ENCODE results near the gene ZNF664. TPM values are rescaled to one million over a fixed set of nuclear protein-coding genes. Genes with fewer than 3 reads are reported as not detected.

ZNF664 gene
- total RNA-seq, 1 experiment from 2014 or later, result 87.6 TPM

DNA sequence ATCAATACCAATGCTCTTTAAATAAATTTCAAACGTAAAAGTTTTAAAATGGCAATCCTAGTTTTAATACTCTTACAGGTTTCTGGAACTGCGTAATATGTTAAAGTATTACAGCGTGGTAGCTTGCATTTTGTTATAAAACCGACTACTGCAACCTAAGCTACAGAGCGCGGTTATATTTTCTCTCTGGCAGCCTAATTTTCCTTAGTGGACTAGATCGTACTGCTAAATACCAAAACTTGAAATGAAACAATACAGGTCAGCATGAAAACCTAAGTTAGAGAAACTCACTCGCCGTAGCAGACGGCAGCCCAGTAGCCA, 1.6 kb upstream of the ZNF664 start:
- Histone ChIP-seq H4K20me1 (ENCODE audit: insufficient read depth) (no peaks in the 10 kb centered on the region; the same call in 1 of the 2 replicates), H3F3A (ENCODE audit: insufficient read depth, low read depth) (peaks cover 9% of the 10 kb centered on the region; the same call in 1 of the 2 replicates), H3K79me2 (ENCODE audit: low read depth) (peaks cover 35% of the 10 kb centered on the region), H3K36me3 (ENCODE audit: low read depth) (0 out of 2 replicates have a peak, but pooled peaks cover 4% of the 10 kb centered on the region), H3K27ac (no peak overlapping the region), H3K27me3 (ENCODE audit: insufficient read depth, low read depth) (no peaks in the 10 kb centered on the region), H3K9me2 (ENCODE audit: insufficient read depth) (no peaks in the 10 kb centered on the region), H2AFZ (peak overlapping the region; percentile 80), H3K4me2 (peak overlapping the region; percentile 76), H3K9me3 (ENCODE audit: insufficient read depth, low read depth) (no peaks in the 10 kb centered on the region), H3K4me1 (replicated peaks; ENCODE audit: insufficient read depth) (peaks cover 20% of the 10 kb centered on the region), H3K4me3 (peak overlapping the region; percentile 85)
- no peak for TF ChIP-seq EZH2 (IDR thresholded peaks at IDR 0.05; ENCODE audit: low read depth)
- TF ChIP-seq, protein P1, sequence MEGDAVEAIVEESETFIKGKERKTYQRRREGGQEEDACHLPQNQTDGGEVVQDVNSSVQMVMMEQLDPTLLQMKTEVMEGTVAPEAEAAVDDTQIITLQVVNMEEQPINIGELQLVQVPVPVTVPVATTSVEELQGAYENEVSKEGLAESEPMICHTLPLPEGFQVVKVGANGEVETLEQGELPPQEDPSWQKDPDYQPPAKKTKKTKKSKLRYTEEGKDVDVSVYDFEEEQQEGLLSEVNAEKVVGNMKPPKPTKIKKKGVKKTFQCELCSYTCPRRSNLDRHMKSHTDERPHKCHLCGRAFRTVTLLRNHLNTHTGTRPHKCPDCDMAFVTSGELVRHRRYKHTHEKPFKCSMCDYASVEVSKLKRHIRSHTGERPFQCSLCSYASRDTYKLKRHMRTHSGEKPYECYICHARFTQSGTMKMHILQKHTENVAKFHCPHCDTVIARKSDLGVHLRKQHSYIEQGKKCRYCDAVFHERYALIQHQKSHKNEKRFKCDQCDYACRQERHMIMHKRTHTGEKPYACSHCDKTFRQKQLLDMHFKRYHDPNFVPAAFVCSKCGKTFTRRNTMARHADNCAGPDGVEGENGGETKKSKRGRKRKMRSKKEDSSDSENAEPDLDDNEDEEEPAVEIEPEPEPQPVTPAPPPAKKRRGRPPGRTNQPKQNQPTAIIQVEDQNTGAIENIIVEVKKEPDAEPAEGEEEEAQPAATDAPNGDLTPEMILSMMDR (conservative IDR thresholded peaks at IDR 0.05), result no peak
- CTCF ChIA-PET, result no interaction called here
- intact Hi-C loops (cut with micrococcal nuclease; ENCODE audit: unreplicated experiment), result loop anchor here (10.0 kb wide), 1 partner anchor 543 kb away; no protein-coding TSS in a partner anchor
- POLR2A ChIA-PET (ENCODE audit: unreplicated experiment), result no interaction called here
- no peak for DNase-seq
- BruUV-seq (replicated peaks), result TSS peak; percentile 47

DNA sequence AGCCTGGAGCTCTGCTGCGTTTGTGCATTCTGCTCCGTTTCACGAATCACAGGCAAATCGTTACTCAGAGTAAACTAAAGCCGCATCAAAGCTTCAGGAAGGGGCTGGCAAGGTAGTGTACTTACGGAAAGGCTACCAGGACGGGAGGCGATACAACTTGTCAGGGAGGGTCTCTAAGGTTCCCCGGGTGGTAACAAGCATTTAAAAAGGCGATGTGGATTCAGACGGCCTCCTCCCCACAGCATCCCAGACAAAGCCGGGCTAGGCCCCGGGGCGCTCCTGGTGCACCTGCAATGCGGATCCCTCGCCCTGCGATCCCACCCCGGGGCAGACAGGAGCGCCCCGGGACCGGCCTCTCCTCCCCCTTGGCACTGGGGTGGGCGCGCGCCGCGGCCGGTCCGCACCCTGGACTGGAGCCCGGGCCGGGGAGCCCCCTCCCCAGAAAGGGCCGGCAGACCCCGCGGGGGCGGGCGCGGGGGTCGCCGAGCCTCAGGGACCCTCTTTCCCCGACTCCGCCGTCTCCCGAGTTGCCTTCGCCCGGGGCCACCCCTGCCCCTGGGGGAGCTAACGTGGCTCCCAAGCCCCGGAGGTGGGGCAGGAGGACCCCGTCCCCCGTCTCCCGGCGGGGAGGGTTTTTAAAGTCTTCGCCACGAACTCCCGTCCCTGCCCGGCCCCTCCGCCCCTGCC, 1.1 kb upstream of the ZNF664 start:
- no peak overlapping the region for H3K27ac ChIP-seq
- no peaks in the 10 kb centered on the region; the same call in 1 of the 2 replicates for H4K20me1 ChIP-seq (ENCODE audit: insufficient read depth)
- TF ChIP-seq EZH2 (IDR thresholded peaks at IDR 0.05; ENCODE audit: low read depth), result no peak
- TF ChIP-seq, protein P1 (conservative IDR thresholded peaks at IDR 0.05), result no peak
- ChIA-PET CTCF (no interaction called here), POLR2A (ENCODE audit: unreplicated experiment) (no interaction called here)
- peak overlapping the region; percentile 85 for H3K4me3 ChIP-seq
- H2AFZ ChIP-seq, result peak overlapping the region; percentile 80
- BruUV-seq (replicated peaks), result no TSS peak
- DNase-seq, result peak in 1 of 2 experiments; percentile 24
- peaks cover 20% of the 10 kb centered on the region for H3K4me1 ChIP-seq (replicated peaks; ENCODE audit: insufficient read depth)
- H3K79me2 ChIP-seq (ENCODE audit: low read depth), result peaks cover 35% of the 10 kb centered on the region
- peak overlapping the region; percentile 76 for H3K4me2 ChIP-seq
- H3F3A ChIP-seq (ENCODE audit: insufficient read depth, low read depth), result peaks cover 9% of the 10 kb centered on the region; the same call in 1 of the 2 replicates
- H3K36me3 ChIP-seq (ENCODE audit: low read depth), result 0 out of 2 replicates have a peak, but pooled peaks cover 4% of the 10 kb centered on the region
- H3K9me3 ChIP-seq (ENCODE audit: insufficient read depth, low read depth), result no peaks in the 10 kb centered on the region
- H3K27me3 ChIP-seq (ENCODE audit: insufficient read depth, low read depth), result no peaks in the 10 kb centered on the region
- H3K9me2 ChIP-seq (ENCODE audit: insufficient read depth), result no peaks in the 10 kb centered on the region
- intact Hi-C loops (cut with micrococcal nuclease; ENCODE audit: unreplicated experiment), result loop anchor here (2.0 to 10.0 kb wide), 2 partner anchors 67 to 543 kb away; no protein-coding TSS in a partner anchor

DNA sequence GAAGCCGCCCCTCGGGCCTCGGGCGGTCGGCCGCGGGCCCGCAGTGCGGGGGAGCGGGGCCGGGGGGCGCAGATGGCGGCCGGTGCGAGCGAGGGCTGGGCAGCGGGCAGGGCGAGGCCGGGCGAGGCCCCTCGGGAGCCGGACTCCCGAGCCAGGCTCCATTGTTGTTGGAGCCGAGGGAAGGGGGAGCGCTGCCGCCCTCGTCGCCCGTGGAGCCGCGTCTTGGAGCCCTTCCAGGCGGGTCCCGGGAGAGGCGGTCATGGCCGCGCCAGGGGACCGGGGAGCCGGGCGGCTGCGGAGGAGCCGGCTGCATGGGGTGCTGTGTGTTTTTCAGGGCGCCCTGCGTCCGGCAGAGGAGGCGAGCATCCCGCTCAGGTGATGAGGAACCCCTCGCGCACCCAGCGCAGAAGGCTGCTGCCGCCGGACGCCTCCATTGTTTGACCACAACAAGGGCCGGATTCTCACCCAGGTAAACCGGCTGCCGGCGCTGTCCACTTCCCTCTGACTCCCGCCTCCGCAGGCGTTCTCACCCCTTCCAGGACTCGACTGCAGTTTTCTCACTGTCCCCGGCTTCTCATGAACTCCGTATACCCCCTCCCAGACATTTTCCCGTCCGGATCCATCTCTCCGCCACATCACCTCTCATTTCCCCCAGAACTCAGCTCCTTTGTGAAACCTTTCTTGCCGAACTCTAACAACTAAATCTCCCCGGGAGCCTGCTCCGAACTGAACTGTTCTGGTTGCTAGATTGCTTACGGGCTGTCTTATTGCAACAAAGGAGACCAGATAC, 732 bp downstream of the ZNF664 start:
- POLR2A ChIA-PET (ENCODE audit: unreplicated experiment), result interaction anchor here (0.8 kb wide), 1 partner anchor 72 kb away, joined by 7 read pairs; no protein-coding TSS in a partner anchor
- DNase-seq, result peak; percentile 34 to 43
- CTCF ChIA-PET, result no interaction called here

More for the DNA sequence above, 732 bp downstream of the ZNF664 start:
- Histone ChIP-seq H2AFZ (peak overlapping the region; percentile 77), H3K27ac (no peak overlapping the region), H3K4me2 (peak overlapping the region; percentile 88), H3K9me3 (ENCODE audit: insufficient read depth, low read depth) (no peaks in the 10 kb centered on the region), H3K4me3 (peak overlapping the region; percentile 76), H3K27me3 (ENCODE audit: insufficient read depth, low read depth) (no peaks in the 10 kb centered on the region), H3K79me2 (ENCODE audit: low read depth) (peaks cover 35% of the 10 kb centered on the region), H3K36me3 (ENCODE audit: low read depth) (0 out of 2 replicates have a peak, but pooled peaks cover 7% of the 10 kb centered on the region), H3K4me1 (replicated peaks; ENCODE audit: insufficient read depth) (peaks cover 20% of the 10 kb centered on the region), H3F3A (ENCODE audit: insufficient read depth, low read depth) (peaks cover 6% of the 10 kb centered on the region; the same call in 1 of the 2 replicates), H4K20me1 (ENCODE audit: insufficient read depth) (no peaks in the 10 kb centered on the region; the same call in 1 of the 2 replicates), H3K9me2 (ENCODE audit: insufficient read depth) (no peaks in the 10 kb centered on the region)
- TF ChIP-seq EZH2 (IDR thresholded peaks at IDR 0.05; ENCODE audit: low read depth), result no peak
- TF ChIP-seq, protein P1 (conservative IDR thresholded peaks at IDR 0.05), result no peak
- intact Hi-C loops (cut with micrococcal nuclease; ENCODE audit: unreplicated experiment), result loop anchor here (2.0 to 10.0 kb wide), 2 partner anchors 69 to 541 kb away; no protein-coding TSS in a partner anchor
- BruUV-seq (replicated peaks), result TSS peak; percentile 37
